Skeletal muscle tissue (tissue), 4 donors: ENCODE data around the gene ZNF581. TPM values are rescaled to one million over a fixed set of nuclear protein-coding genes. Genes with fewer than 3 reads are reported as not detected.

ENCODE experiments used
- H3K27ac ChIP-seq: one replicate; pipeline ENCODE4 v1.7.0; 2013; ENCODE audit warnings: mild to moderate bottlenecking, low read depth, low read length, inconsistent platforms
- H3K27me3 ChIP-seq, 3 donors: one replicate each; pipeline ENCODE4 v1.7.0; 2013; ENCODE audit warnings: low read length in 3 of 3; ENCODE audit not compliant: control insufficient read depth in 3 of 3, insufficient read depth in 3 of 3
- H3K36me3 ChIP-seq, 3 donors: one replicate each; pipeline ENCODE4 v1.7.0; 2013; ENCODE audit warnings: low read length in 3 of 3; ENCODE audit not compliant: control insufficient read depth in 3 of 3, insufficient read depth in 3 of 3
- H3K4me1 ChIP-seq, 3 donors: one replicate each; pipeline ENCODE4 v1.7.0; 2013; ENCODE audit warnings: low read length in 3 of 3, mild to moderate bottlenecking in 3 of 3; ENCODE audit not compliant: control insufficient read depth in 3 of 3, insufficient read depth in 3 of 3
- H3K4me3 ChIP-seq, 3 donors: one replicate each; pipeline ENCODE4 v1.7.0; 2013; ENCODE audit warnings: low read length in 3 of 3
- H3K9ac ChIP-seq, 3 donors: one replicate each; pipeline ENCODE4 v1.7.0; 2013; ENCODE audit warnings: low read length in 3 of 3, mild to moderate bottlenecking in 3 of 3, moderate library complexity in 2 of 3, low read depth in 1 of 3
- H3K9me3 ChIP-seq, 3 donors: one replicate each; pipeline ENCODE4 v1.7.0; 2013; ENCODE audit warnings: low read length in 3 of 3; ENCODE audit not compliant: control insufficient read depth in 3 of 3
- total RNA-seq: library from RNA; depleted of rRNA; stranded (reverse); fragments of >200 nt; gene quantifications from one replicate; pipeline ENCODE4 v1.2.3, GENCODE V29; 2014
- donor health status: Osteomylitis.

The ZNF581 gene
- total RNA-seq, 1 donor from 2014 or later: 17.2 TPM

- Histone ChIP-seq H3K9ac (no peak overlapping the region), H3K9me3 (no peaks in the 10 kb centered on the region), H3K27me3 (no peaks in the 10 kb centered on the region), H3K4me1 (no peaks in the 10 kb centered on the region), H3K27ac (no peak overlapping the region), H3K4me3 (no peak overlapping the region), H3K36me3 (peaks cover 55 to 64% (median 59%) of the 10 kb centered on the region in 3 donors)
Measured at GRCh38 chr19:55690769-55691545, 47.5 kb downstream of the ZNF581 start.

- Histone ChIP-seq H3K36me3 (peaks cover 62 to 66% (median 63%) of the 10 kb centered on the region in 3 donors), H3K27ac (no peak overlapping the region), H3K9me3 (no peaks in the 10 kb centered on the region), H3K9ac (no peak overlapping the region), H3K4me1 (no peaks in the 10 kb centered on the region), H3K27me3 (no peaks in the 10 kb centered on the region), H3K4me3 (no peak overlapping the region)
Measured at GRCh38 chr19:55691561-55692481, 48.4 kb downstream of the ZNF581 start.

GRCh38 chr19:55692681-55693081 lies 49.2 kb downstream of the ZNF581 start:
- Histone ChIP-seq H3K27me3 (no peaks in the 10 kb centered on the region), H3K4me1 (no peaks in the 10 kb centered on the region), H3K4me3 (no peak overlapping the region), H3K27ac (no peak overlapping the region), H3K36me3 (peaks cover 65 to 67% (median 65%) of the 10 kb centered on the region in 3 donors), H3K9ac (no peak overlapping the region), H3K9me3 (no peaks in the 10 kb centered on the region)

GRCh38 chr19:55693336-55693974 lies 50.0 kb downstream of the ZNF581 start:
- Histone ChIP-seq H3K27me3 (no peaks in the 10 kb centered on the region), H3K36me3 (peaks cover 62 to 65% (median 65%) of the 10 kb centered on the region in 3 donors), H3K9me3 (no peaks in the 10 kb centered on the region), H3K4me3 (no peak overlapping the region), H3K4me1 (no peaks in the 10 kb centered on the region), H3K9ac (no peak overlapping the region), H3K27ac (no peak overlapping the region)

- Histone ChIP-seq H3K9ac (no peak overlapping the region), H3K4me3 (no peak overlapping the region), H3K9me3 (no peaks in the 10 kb centered on the region), H3K4me1 (no peaks in the 10 kb centered on the region), H3K27ac (no peak overlapping the region), H3K27me3 (no peaks in the 10 kb centered on the region), H3K36me3 (peaks cover 57 to 63% (median 62%) of the 10 kb centered on the region in 3 donors)
Measured at GRCh38 chr19:55694241-55694655, 50.8 kb downstream of the ZNF581 start.

GRCh38 chr19:55694656-55695491 lies 51.4 kb downstream of the ZNF581 start:
- no peaks in the 10 kb centered on the region for H3K4me1 ChIP-seq
- H3K4me3 ChIP-seq: no peak overlapping the region
- H3K36me3 ChIP-seq: peaks cover 51 to 60% (median 57%) of the 10 kb centered on the region in 3 donors
- H3K27ac ChIP-seq: no peak overlapping the region
- no peaks in the 10 kb centered on the region for H3K27me3 ChIP-seq
- H3K9me3 ChIP-seq: no peaks in the 10 kb centered on the region
- H3K9ac ChIP-seq: no peak overlapping the region

Other genes with a start within 250 kb of the ZNF581 start
- gene UBE2S, start 235.9 kb upstream of the ZNF581 start, total RNA-seq: 11.0 TPM
- gene SHISA7, start 200.3 kb upstream of the ZNF581 start, total RNA-seq: not detected
- gene ISOC2, start 182.0 kb upstream of the ZNF581 start, total RNA-seq: 25.1 TPM
- not detected for gene C19orf85, start 178.9 kb upstream of the ZNF581 start, total RNA-seq
- gene ZNF628, start 167.0 kb upstream of the ZNF581 start, total RNA-seq: 0.52 TPM
- 8.4 TPM for gene NAT14, start 158.5 kb upstream of the ZNF581 start, total RNA-seq
- 17.7 TPM for gene SSC5D, start 155.2 kb upstream of the ZNF581 start, total RNA-seq
- gene SBK2, start 106.5 kb upstream of the ZNF581 start, total RNA-seq: 1.0 TPM
- not detected for gene SBK3, start 98.1 kb upstream of the ZNF581 start, total RNA-seq
- gene ZNF579, start 62.8 kb upstream of the ZNF581 start, total RNA-seq: 1.6 TPM
- under 0.01 TPM for gene FIZ1, start 44.1 kb upstream of the ZNF581 start, total RNA-seq
- 4.7 TPM for gene ZNF524, start 43.4 kb upstream of the ZNF581 start, total RNA-seq
- 1.0 TPM for gene ZNF865, start 38.0 kb upstream of the ZNF581 start, total RNA-seq
- gene ZNF784, start 19.1 kb upstream of the ZNF581 start, total RNA-seq: 8.9 TPM
- 2.1 TPM for gene ZNF580, start 2.6 kb upstream of the ZNF581 start, total RNA-seq
- gene CCDC106, start 4.6 kb downstream of the ZNF581 start, total RNA-seq: 3.1 TPM
- 52.2 TPM for gene U2AF2, start 11.4 kb downstream of the ZNF581 start, total RNA-seq
- 5.7 TPM for gene EPN1, start 31.6 kb downstream of the ZNF581 start, total RNA-seq
- gene NLRP9, start 94.8 kb downstream of the ZNF581 start, total RNA-seq: not detected
- 0.52 TPM for gene RFPL4A, start 115.4 kb downstream of the ZNF581 start, total RNA-seq
- not detected for gene RFPL4AL1, start 125.5 kb downstream of the ZNF581 start, total RNA-seq
- under 0.01 TPM for gene NLRP11, start 188.3 kb downstream of the ZNF581 start, total RNA-seq
- gene NLRP4, start 192.9 kb downstream of the ZNF581 start, total RNA-seq: not detected